CD4-positive, alpha-beta T cell treated with Interferon alpha-2 for 1 hour (primary cell): Measurements from ENCODE around the gene ELAPOR1.

ENCODE experiments used
- DNase-seq, 2 donors: peaks; one replicate each; pipeline ENCODE4 v3.0.0-alpha.2; 2020 to 2022

ELAPOR1 gene

GRCh38 chr1:109095631-109096030 lies 18.3 kb upstream of the ELAPOR1 start:
- no peak for DNase-seq

- DNase-seq, result no peak
These were observed 17.8 kb upstream of the ELAPOR1 start for GRCh38 chr1:109096120-109096519.

DNA sequence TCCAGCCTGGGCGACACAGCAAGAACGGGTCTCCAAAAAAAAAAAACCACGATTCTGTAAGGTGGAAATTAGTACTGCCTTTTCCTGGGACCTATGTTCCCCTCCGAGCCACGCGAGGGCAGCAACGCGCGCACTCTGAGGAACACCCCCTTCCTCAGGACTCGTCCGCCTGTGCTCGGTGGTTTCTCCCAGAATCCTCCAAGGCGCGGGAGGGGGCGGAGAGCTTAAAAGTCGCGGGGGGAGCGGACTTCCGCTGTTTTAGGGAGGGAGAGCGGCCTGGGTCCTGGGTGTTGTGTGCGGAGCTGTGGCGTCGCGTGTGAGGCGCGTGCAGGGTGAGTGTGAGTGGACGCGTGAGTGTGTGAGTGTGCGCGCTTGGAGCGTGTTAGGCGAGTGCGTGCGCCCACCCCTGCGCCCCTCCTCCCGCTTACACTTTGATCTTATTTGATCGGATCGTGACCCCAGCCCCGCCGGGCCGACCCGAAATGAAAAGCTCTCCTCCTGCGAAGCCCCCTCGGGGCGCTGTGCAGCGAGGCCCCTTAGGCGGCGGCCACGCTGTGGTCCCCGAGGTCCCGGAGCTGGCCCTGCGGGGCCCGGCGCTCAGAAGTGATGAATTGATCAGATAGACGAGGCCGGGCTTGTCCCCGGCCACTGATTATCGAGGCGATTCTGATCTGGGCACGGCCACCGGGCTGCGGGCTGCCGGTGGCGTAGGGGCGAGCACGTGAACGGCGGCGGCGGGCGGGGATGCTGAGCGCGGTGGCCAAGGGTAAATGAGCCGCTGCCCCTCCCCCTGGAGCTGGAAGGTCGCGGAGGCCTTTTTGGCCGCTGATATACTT lies 13.8 kb upstream of the ELAPOR1 start:
- DNase-seq, result peak; percentile 97

DNA sequence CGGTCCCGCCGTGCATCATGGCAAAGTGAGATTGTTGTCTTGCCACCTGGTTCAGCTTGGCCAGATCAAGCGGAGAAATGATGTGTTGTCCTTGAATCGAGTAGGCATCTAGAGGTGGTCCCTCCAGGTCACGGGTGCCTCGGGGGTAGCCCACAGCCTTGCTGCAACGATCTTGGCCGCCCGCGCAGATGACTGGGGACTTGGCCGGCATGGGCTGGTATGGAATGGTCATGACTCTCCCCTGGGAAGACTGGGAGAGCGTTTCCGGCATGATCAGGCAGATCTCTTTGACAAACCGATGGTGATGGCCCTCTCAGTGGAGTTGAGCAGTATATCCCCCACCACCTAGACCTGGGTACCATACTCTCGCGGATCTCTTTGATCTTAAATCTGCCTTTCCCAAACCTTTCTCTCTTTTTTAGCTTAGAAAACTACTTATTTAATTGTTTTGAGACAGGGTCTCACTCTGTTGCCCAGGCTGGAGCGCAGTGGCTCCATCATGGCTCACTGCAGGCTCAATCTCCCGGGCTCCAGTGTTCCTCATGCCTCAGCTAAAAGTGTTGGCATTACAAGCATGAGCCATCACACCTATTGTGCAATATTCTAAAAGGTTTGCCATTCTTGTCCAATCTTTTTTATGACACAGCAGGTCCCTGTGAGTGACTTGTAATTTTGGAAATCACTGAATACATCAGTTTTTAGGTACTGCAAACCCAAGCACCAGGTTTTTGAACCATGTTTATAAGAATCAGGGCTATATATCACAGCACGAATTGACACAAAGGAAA lies 9.4 kb upstream of the ELAPOR1 start:
- no peak for DNase-seq

- no peak for DNase-seq
These were observed 8.0 kb upstream of the ELAPOR1 start for GRCh38 chr1:109105881-109106280.

DNA sequence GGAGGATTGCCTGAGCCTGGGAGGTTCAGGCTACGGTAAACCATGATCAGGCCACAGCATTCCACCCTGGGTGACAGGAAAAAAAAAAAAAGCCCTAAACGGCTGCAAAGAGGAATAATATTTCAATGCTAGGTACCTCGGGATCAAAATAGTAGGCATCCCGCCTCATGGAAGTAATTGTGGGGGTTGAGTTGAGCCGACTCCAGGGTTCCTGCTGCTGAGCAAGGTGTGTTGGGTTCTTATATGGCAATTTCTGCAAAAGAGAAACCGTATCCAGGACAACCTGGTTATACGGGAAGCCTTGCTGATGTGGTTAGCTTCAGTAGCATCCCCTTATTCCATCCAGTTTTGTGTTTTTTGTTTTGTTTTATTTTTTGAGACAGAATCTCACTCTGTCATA lies 6.1 kb upstream of the ELAPOR1 start:
- DNase-seq, result no peak

GRCh38 chr1:109109906-109110305 lies 4.0 kb upstream of the ELAPOR1 start:
- DNase-seq, result no peak

- DNase-seq, result peak in 1 of 2 donors; percentile 15
These were observed 2.4 kb upstream of the ELAPOR1 start for GRCh38 chr1:109111386-109112055.

GRCh38 chr1:109112056-109112651 lies 1.8 kb upstream of the ELAPOR1 start:
- peak in 1 of 2 donors; percentile 44 for DNase-seq

GRCh38 chr1:109112652-109113285 lies 1.1 kb upstream of the ELAPOR1 start:
- peak; percentile 89 to 92 for DNase-seq

GRCh38 chr1:109114342-109114674 lies 393 bp downstream of the ELAPOR1 start:
- DNase-seq, result no peak

DNA sequence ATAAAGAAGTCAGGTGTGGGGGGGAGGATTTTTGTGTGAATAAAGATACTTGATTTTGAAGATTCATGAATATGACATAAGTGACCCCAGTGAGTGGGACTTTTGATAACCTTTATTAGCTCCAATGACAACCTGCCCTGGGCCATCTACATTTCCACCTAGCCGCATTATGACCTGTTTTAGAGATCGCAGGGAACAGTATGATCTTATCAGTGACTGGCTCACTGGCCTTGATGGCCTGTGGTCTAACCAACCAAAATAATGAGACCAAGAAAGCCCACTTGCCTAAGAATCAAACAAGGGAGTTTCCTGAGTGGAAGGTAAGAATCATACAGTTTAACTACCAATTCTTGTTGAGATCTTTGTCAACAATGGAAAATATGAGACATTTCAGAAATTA lies 1.8 kb downstream of the ELAPOR1 start:
- DNase-seq, result no peak

DNA sequence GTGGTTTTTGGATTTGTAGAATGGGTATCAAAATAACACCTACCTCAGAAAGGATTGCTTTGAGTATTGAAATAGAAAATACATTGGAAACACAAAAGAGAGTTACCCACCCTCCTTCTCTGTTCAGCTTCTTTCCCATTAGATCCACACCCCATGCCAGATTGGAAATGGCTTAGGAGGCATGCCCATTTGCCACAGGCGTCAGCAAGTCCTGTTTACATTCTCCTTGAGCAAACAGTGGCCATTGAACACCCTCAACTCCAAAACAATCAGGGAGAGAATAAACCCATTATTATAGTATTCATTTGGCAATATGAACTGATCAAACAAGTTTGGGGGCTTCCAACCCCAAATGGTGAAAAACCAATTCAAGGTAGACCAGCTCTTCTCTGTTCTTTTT lies 2.4 kb downstream of the ELAPOR1 start:
- DNase-seq, result no peak

GRCh38 chr1:109118089-109118488 lies 4.2 kb downstream of the ELAPOR1 start:
- DNase-seq, result no peak

DNA sequence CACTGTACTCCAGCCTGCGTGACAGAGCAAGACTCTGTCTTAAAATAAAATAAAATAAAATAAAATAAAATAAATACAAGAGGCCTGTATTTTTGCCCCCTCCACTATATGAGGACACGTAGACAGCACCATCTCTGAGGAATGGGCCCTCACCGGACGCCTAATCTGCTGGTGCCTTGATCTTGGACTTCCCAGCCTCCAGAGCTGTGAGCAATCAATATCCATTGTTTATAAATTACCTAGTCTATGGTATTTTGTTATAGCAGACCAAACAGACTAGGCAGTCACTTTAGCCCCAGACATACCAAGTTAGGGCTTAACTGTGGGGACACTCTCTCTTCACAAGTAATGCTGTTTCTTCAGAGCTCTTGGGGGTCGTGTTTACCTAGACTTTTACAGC lies 6.4 kb downstream of the ELAPOR1 start:
- no peak for DNase-seq

GRCh38 chr1:109131059-109131458 lies 17.1 kb downstream of the ELAPOR1 start:
- no peak for DNase-seq

DNA sequence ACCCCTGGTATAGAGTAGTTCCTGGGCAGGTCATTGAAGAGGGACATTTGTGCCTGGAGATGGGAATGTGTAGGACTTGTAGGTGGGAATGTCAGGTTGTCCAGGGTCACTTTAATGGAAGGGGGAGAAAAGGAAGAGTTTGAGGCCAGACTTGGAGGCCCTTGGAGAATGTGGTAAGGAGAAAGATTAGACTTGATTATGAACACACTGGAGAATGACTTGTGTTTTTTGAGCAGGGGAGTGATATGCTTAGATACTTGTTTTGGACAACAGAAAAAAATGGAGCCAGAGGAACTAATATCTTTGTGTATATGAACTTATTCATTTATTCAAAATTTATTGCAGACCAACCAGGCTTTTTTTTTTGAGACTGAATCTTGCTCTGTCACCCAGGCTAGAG lies 17.9 kb downstream of the ELAPOR1 start:
- DNase-seq, result no peak

- DNase-seq, result no peak
These were observed 19.2 kb downstream of the ELAPOR1 start for GRCh38 chr1:109133002-109133706.

DNA sequence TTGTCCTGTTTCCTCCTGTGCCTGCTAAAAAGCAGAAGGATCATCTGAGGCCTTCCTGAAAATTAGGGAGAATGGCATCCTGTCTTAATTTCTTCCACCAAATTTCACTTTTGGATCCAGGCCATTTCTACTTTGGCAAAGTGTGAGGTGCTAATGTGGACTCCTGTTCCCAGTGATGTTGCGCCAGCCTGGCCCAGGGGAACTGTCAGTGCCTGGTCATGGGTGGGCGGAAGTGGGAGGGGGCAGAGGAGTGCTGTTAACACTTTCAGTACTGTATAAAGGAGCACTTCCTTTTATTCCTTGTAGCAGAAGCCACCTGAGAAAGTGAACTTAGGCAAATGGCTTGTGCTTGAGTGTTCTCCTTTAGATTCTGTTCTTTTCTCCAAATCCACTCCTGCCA lies 19.9 kb downstream of the ELAPOR1 start:
- peak in 1 of 2 donors; percentile 30 for DNase-seq

DNA sequence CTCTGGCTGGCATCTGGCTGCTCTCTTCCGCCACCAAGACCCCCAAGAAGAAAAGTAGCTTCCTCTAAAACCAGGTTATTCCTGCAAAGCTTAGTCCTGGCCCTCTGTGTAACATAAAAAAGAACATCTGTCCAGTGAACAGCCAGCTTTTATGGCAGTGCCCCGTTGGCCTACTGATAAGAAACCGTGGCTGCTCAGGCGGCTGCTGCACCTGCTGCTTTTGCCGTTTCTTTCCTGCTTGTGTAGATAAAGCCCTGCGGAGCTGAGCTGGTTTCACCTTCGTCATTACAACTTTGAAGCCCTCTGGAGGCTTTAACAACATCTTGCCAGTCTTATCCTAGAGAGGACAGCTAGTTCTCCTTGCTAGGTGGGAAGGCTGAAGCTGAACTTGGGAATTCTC lies 20.5 kb downstream of the ELAPOR1 start:
- DNase-seq, result no peak

DNA sequence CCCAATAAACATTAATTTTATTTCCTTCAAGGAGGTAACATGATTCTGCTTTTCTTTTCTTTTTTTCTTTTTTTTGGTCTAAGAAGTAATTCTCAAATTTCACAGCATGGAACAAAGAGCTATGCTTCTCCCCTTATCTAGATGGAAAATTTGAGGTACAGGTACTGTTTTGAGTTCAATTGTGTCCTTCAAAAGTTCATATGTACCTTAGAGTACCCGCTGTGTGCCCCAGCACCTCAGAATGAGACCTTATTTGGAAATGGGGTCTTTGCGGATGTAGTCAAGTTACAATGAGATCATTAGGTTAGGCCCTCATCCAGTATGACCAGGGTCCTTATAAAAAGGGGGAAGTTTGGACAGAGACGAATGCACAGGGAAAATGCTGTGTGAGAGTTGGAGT lies 22.0 kb downstream of the ELAPOR1 start:
- no peak for DNase-seq

DNA sequence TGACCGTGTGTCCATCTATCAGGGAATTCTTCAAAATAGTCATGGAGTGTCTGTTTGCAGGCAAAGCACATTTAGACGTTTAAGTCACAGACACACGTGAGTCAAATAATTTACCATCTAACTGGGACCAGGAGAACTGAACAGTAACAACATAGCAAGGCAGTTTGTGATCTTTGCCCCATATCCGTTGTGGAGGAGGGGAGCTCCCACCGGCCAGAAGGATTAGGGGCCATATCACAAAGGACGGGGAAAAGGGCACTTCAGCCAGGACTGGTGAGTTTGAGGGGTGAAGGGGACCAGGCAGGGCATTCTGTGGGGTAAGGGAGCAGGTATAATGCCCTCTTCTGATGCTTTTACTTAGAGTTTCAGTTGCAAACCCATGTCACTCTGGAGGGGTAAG lies 22.9 kb downstream of the ELAPOR1 start:
- DNase-seq, result no peak
